AG04450 (cell line): ENCODE data around the gene AKT2. TPM values are rescaled to one million over a fixed set of nuclear protein-coding genes. Genes with fewer than 3 reads are reported as not detected.

Experiments used
- CTCF ChIA-PET: fragments of 300-600, 350-600 bp; formaldehyde crosslinking; extraction: SDS; loops from one replicate; lab custom pipeline; 2022; ENCODE audit warnings: antibody characterized with exemption, inconsistent platforms; lab: Charles Lee
- POLR2A ChIA-PET: fragments of 350-600 bp; formaldehyde crosslinking; extraction: SDS; loops from one replicate; lab custom pipeline; 2021; ENCODE audit warnings: antibody characterized with exemption, inconsistent platforms; lab: Yijun Ruan, JAX
- DNase-seq: peaks from one replicate; pipeline ENCODE4 v3.0.0-alpha.2; 2011; ENCODE audit warnings: low read depth, low spot score
- H3K27ac ChIP-seq: one replicate; pipeline ENCODE4 v1.5.1; 2012; ENCODE audit warnings: low read depth, low read length, control low read depth
- H3K27me3 ChIP-seq: one replicate; pipeline ENCODE4 v1.6.0; 2012; ENCODE audit warnings: low read length; ENCODE audit not compliant: control insufficient read depth, insufficient read depth
- H3K4me3 ChIP-seq: 2 replicates; pipeline ENCODE4 v1.5.1; 2011; ENCODE audit warnings: mild to moderate bottlenecking, low read depth, low read length, control low read depth
- H3K9me3 ChIP-seq: 2 replicates; pipeline ENCODE4 v1.5.1; 2012; ENCODE audit warnings: low read length; ENCODE audit not compliant: control insufficient read depth, insufficient read depth
- polyA plus RNA-seq: library from polyadenylated mRNA; depleted of rRNA; stranded (reverse); fragments of >200 nt; gene quantifications from 2 replicates; pipeline ENCODE4 v1.2.3, GENCODE V29; 2011
- TF ChIP-seq, protein P1 (sequence below): IDR thresholded peaks from 2 replicates; pipeline ENCODE4 v1.5.1; 2011; ENCODE audit warnings: low read depth, low read length, control low read depth, inconsistent platforms

AKT2 gene
- polyA plus RNA-seq, 1 experiment: 99.8 TPM

- no peaks in the 10 kb centered on the region for H3K27me3 ChIP-seq
- TF ChIP-seq, protein P1, sequence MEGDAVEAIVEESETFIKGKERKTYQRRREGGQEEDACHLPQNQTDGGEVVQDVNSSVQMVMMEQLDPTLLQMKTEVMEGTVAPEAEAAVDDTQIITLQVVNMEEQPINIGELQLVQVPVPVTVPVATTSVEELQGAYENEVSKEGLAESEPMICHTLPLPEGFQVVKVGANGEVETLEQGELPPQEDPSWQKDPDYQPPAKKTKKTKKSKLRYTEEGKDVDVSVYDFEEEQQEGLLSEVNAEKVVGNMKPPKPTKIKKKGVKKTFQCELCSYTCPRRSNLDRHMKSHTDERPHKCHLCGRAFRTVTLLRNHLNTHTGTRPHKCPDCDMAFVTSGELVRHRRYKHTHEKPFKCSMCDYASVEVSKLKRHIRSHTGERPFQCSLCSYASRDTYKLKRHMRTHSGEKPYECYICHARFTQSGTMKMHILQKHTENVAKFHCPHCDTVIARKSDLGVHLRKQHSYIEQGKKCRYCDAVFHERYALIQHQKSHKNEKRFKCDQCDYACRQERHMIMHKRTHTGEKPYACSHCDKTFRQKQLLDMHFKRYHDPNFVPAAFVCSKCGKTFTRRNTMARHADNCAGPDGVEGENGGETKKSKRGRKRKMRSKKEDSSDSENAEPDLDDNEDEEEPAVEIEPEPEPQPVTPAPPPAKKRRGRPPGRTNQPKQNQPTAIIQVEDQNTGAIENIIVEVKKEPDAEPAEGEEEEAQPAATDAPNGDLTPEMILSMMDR: no peak
- no peak overlapping the region for H3K4me3 ChIP-seq
- ChIA-PET POLR2A (no interaction called here), CTCF (no interaction called here)
- no peak for DNase-seq
- no peaks in the 10 kb centered on the region for H3K9me3 ChIP-seq
- H3K27ac ChIP-seq: no peak overlapping the region
Measured at GRCh38 chr19:40251244-40251643, 33.9 kb downstream of the AKT2 start.

GRCh38 chr19:40249781-40250180, 35.4 kb downstream of the AKT2 start:
- Histone ChIP-seq H3K27me3 (no peaks in the 10 kb centered on the region), H3K4me3 (no peak overlapping the region), H3K27ac (no peak overlapping the region), H3K9me3 (no peaks in the 10 kb centered on the region; the same call in 1 of the 2 replicates)
- TF ChIP-seq, protein P1: no peak
- CTCF ChIA-PET: no interaction called here
- POLR2A ChIA-PET: no interaction called here
- no peak for DNase-seq

- Histone ChIP-seq H3K4me3 (no peak overlapping the region), H3K27me3 (no peaks in the 10 kb centered on the region), H3K9me3 (no peaks in the 10 kb centered on the region; the same call in 1 of the 2 replicates), H3K27ac (no peak overlapping the region)
- ChIA-PET POLR2A (no interaction called here), CTCF (no interaction called here)
- TF ChIP-seq, protein P1: no peak
- no peak for DNase-seq
Measured at GRCh38 chr19:40249201-40249600, 35.9 kb downstream of the AKT2 start.

- Histone ChIP-seq H3K9me3 (no peaks in the 10 kb centered on the region; the same call in 1 of the 2 replicates), H3K4me3 (no peak overlapping the region), H3K27me3 (no peaks in the 10 kb centered on the region), H3K27ac (no peak overlapping the region)
- CTCF ChIA-PET: no interaction called here
- POLR2A ChIA-PET: interaction anchor here (0.5 kb wide), 1 partner anchor 23 kb away, joined by 3 read pairs; no protein-coding TSS in a partner anchor
- no peak for DNase-seq
- TF ChIP-seq, protein P1: no peak
Measured at GRCh38 chr19:40247735-40248262, 37.3 kb downstream of the AKT2 start.

- no peak overlapping the region for H3K27ac ChIP-seq
- H3K9me3 ChIP-seq: no peaks in the 10 kb centered on the region; the same call in 1 of the 2 replicates
- TF ChIP-seq, protein P1: no peak
- ChIA-PET CTCF (no interaction called here), POLR2A (no interaction called here)
- H3K27me3 ChIP-seq: no peaks in the 10 kb centered on the region
- H3K4me3 ChIP-seq: no peak overlapping the region
- DNase-seq: no peak
Measured at GRCh38 chr19:40247178-40247577, 38.0 kb downstream of the AKT2 start.
